SJCRH30 (cell line): ENCODE measurements around the gene C1QTNF12. TPM values are rescaled to one million over a fixed set of nuclear protein-coding genes. Genes with fewer than 3 reads are reported as not detected.

ENCODE experiments used
- DNase-seq, 2 experiments: peaks; one replicate each; pipeline ENCODE4 v3.0.0-alpha.2; 2015 to 2020
- H3K27ac ChIP-seq: fragments of 250-450 bp; sonication (Bioruptor Pico); 2 replicates; pipeline ENCODE4 v1.5.1; 2020; ENCODE audit warnings: mild to moderate bottlenecking, moderate library complexity
- H3K27me3 ChIP-seq: fragments of 250-450 bp; sonication (Bioruptor Pico); 2 replicates; pipeline ENCODE4 v1.5.1; 2020; ENCODE audit warnings: mild to moderate bottlenecking, moderate library complexity
- H3K36me3 ChIP-seq: fragments of 250-450 bp; sonication (Bioruptor Pico); 2 replicates; pipeline ENCODE4 v1.5.1; 2020; ENCODE audit warnings: mild to moderate bottlenecking, moderate library complexity
- H3K4me1 ChIP-seq: fragments of 250-450 bp; sonication (Bioruptor Pico); 2 replicates; pipeline ENCODE4 v1.5.1; 2020; ENCODE audit warnings: mild to moderate bottlenecking, moderate library complexity
- H3K4me3 ChIP-seq: fragments of 250-450 bp; sonication (Bioruptor Pico); 2 replicates; pipeline ENCODE4 v1.5.1; 2020; ENCODE audit warnings: mild to moderate bottlenecking, moderate library complexity
- H3K9me3 ChIP-seq: fragments of 250-450 bp; sonication (Bioruptor Pico); replicated peaks from 2 replicates; pipeline ENCODE4 v1.5.1; 2020; ENCODE audit warnings: mild to moderate bottlenecking, moderate library complexity
- total RNA-seq: library from RNA; depleted of rRNA; stranded (reverse); fragments of >200 nt; shearing (Covaris generic); gene quantifications from 2 replicates; pipeline ENCODE4 v1.2.3, GENCODE V29; 2014

The C1QTNF12 gene
- total RNA-seq, 1 experiment from 2014 or later, result not detected

DNA sequence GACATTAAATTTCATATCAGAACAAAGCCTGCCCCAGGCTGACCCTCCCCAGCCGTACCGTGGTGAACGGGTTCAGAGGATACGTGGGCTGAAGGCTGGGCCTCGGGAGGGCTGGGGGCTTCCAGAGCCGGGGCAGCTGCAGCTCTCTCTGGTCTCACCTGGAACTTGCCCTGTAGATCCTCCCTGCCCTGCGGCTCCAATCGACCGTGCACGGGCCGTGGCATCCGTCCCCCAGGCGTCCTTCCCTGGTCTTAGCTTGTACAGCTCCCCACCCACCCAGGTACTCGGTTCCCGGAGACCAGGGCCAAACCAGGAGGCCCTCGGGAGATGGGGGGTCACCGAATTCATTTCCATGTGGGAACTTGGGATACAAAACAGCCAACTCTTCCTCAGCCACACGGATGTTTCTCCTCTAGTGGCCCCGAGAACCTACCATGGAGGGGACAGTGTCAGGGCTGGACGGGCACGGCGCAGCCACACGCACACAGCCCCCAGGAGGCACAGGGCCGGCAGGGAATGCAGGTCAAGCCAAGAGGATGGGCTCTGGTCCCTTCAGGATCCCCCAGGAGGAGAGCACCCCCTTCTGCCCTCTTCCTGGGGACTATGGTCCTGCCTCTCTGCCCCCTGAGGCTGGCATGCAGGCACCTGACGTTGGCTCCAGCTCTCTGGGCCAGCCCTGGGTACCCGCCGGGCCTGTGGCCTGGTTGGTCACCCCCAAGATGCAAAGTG is 11.3 kb downstream of the C1QTNF12 start:
- H3K4me1 ChIP-seq, result peaks cover 30% of the 10 kb centered on the region
- no peaks in the 10 kb centered on the region for H3K36me3 ChIP-seq
- no peak for DNase-seq

GRCh38 chr1:1234180-1234808 is 12.2 kb downstream of the C1QTNF12 start:
- no peaks in the 10 kb centered on the region; the same call in 1 of the 2 replicates for H3K36me3 ChIP-seq
- H3K4me3 ChIP-seq, result no peak overlapping the region
- peaks cover 21% of the 10 kb centered on the region for H3K27me3 ChIP-seq
- H3K4me1 ChIP-seq, result peaks cover 30% of the 10 kb centered on the region
- H3K27ac ChIP-seq, result no peak overlapping the region
- DNase-seq, result no peak
- no peaks in the 10 kb centered on the region for H3K9me3 ChIP-seq

More for the DNA sequence above, 11.3 kb downstream of the C1QTNF12 start:
- no peak overlapping the region for H3K4me3 ChIP-seq
- H3K27me3 ChIP-seq, result peaks cover 30% of the 10 kb centered on the region
- H3K27ac ChIP-seq, result no peak overlapping the region
- H3K9me3 ChIP-seq, result no peaks in the 10 kb centered on the region

GRCh38 chr1:1233567-1233892 is 13.0 kb downstream of the C1QTNF12 start:
- Histone ChIP-seq H3K4me1 (peaks cover 25% of the 10 kb centered on the region), H3K27ac (no peak overlapping the region)

GRCh38 chr1:1232796-1233566 is 13.5 kb downstream of the C1QTNF12 start:
- Histone ChIP-seq H3K9me3 (no peaks in the 10 kb centered on the region), H3K27ac (no peak overlapping the region), H3K4me3 (no peak overlapping the region), H3K27me3 (peaks cover 8% of the 10 kb centered on the region), H3K36me3 (peaks cover 11% of the 10 kb centered on the region), H3K4me1 (peaks cover 20% of the 10 kb centered on the region)
- DNase-seq, result no peak

More at GRCh38 chr1:1233567-1233892, 13.0 kb downstream of the C1QTNF12 start:
- DNase-seq, result no peak
- H3K4me3 ChIP-seq, result no peak overlapping the region
- H3K36me3 ChIP-seq, result peaks cover 5% of the 10 kb centered on the region
- peaks cover 14% of the 10 kb centered on the region for H3K27me3 ChIP-seq
- no peaks in the 10 kb centered on the region for H3K9me3 ChIP-seq

GRCh38 chr1:1232208-1232795 is 14.2 kb downstream of the C1QTNF12 start, which contains the start of gene B3GALT6:
Gene B3GALT6, plus strand, starts transcription at chr1:1232237. Its CDS starts 42 bp downstream, at chr1:1232279.
- Histone ChIP-seq H3K27ac (peak within 1 kb of the TSS; percentile 69), H3K4me3 (peak within 1 kb of the TSS; percentile 94), H3K4me1 (peaks cover 13% of the 10 kb centered on the region), H3K27me3 (peaks cover 1% of the 10 kb centered on the region; the same call in 1 of the 2 replicates), H3K36me3 (peaks cover 16% of the 10 kb centered on the region), H3K9me3 (no peaks in the 10 kb centered on the region)
- no peak for DNase-seq

GRCh38 chr1:1231400-1232207 is 14.9 kb downstream of the C1QTNF12 start, which contains the start of gene SDF4:
Gene SDF4, minus strand, starts transcription at chr1:1232001. Its CDS starts 3,229 bp downstream, at chr1:1228772.
- peak within 1 kb of the TSS; percentile 69 for H3K27ac ChIP-seq
- no peaks in the 10 kb centered on the region for H3K27me3 ChIP-seq
- peak within 1 kb of the TSS; percentile 94 for H3K4me3 ChIP-seq
- peaks cover 20% of the 10 kb centered on the region for H3K36me3 ChIP-seq
- no peaks in the 10 kb centered on the region for H3K9me3 ChIP-seq
- peak; percentile 98 for DNase-seq
- H3K4me1 ChIP-seq, result peaks cover 6% of the 10 kb centered on the region

GRCh38 chr1:1230656-1231399 is 15.7 kb downstream of the C1QTNF12 start:
- H3K27me3 ChIP-seq, result no peaks in the 10 kb centered on the region
- H3K9me3 ChIP-seq, result no peaks in the 10 kb centered on the region
- H3K4me1 ChIP-seq, result no peaks in the 10 kb centered on the region
- DNase-seq, result no peak
- peak overlapping the region; percentile 69; the same call in 1 of the 2 replicates for H3K27ac ChIP-seq
- peak overlapping the region; percentile 94 for H3K4me3 ChIP-seq
- H3K36me3 ChIP-seq, result peaks cover 26% of the 10 kb centered on the region

GRCh38 chr1:1229770-1230169 is 16.8 kb downstream of the C1QTNF12 start:
- Histone ChIP-seq H3K27ac (no peak overlapping the region), H3K9me3 (no peaks in the 10 kb centered on the region), H3K4me1 (no peaks in the 10 kb centered on the region), H3K36me3 (peaks cover 37% of the 10 kb centered on the region), H3K4me3 (no peak overlapping the region), H3K27me3 (no peaks in the 10 kb centered on the region)
- no peak for DNase-seq

DNA sequence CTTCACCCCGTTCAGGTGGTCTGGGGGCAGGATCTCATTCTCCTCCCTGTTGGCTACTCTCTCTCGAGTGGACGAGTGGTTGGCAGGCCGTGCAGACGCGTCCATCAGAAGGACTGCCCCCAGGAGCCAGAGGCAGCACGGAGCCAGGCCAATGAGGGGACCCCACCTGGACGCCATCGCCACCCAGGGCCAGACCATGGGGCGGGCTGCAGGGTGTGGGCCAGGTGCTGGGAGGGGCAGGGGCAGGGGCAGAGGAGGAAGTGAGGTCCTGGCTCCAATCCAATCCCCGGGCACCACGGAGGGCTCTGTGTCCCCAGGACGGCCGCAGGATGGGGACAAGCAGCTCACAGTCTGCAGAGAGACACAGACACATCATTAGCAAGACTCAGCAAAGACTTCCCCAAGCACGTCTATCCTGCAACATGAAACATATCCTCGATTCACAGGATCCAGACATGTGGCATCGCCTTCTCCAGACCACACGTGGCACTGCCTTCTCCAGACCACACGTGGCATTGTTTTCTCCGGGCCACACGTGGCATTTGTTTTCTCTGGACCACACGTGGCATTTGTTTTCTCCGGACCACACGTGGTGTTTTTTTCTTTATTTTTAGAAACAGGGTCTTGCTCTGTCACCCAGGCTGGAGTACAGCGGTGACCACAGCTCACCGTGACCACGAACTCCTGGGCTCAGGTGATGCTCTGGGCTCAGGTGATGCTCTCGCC is 17.8 kb downstream of the C1QTNF12 start:
- H3K4me3 ChIP-seq, result no peak overlapping the region
- no peak overlapping the region for H3K27ac ChIP-seq
- H3K36me3 ChIP-seq, result peaks cover 46% of the 10 kb centered on the region
- no peaks in the 10 kb centered on the region for H3K4me1 ChIP-seq
- no peaks in the 10 kb centered on the region for H3K9me3 ChIP-seq
- no peaks in the 10 kb centered on the region for H3K27me3 ChIP-seq
- no peak for DNase-seq

GRCh38 chr1:1228187-1228586 is 18.3 kb downstream of the C1QTNF12 start:
- Histone ChIP-seq H3K4me3 (no peak overlapping the region), H3K4me1 (no peaks in the 10 kb centered on the region), H3K27me3 (no peaks in the 10 kb centered on the region), H3K27ac (no peak overlapping the region), H3K36me3 (peaks cover 48% of the 10 kb centered on the region), H3K9me3 (no peaks in the 10 kb centered on the region)
- no peak for DNase-seq

DNA sequence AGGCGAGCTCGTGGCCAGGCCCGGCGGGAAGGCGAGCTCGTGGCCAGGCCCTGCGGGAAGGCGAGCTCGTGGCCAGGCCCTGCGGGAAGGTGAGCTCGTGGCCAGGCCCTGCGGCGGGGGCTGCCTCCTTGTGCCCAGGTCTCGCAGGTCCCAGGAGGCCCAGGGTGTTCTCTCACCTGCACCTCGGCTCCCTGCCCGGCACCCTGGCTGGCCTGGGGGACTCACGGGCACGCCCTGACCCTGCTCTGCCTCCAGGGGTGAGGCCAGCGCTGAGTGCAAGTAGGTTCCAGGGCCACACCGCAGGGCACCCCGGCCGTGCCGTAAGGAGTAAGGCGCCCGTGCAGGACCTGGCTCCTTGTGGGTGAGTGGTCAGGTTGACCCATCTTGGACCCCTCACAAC is 19.1 kb downstream of the C1QTNF12 start:
- Histone ChIP-seq H3K36me3 (peaks cover 56% of the 10 kb centered on the region), H3K27ac (no peak overlapping the region), H3K4me3 (no peak overlapping the region), H3K4me1 (no peaks in the 10 kb centered on the region), H3K27me3 (no peaks in the 10 kb centered on the region), H3K9me3 (no peaks in the 10 kb centered on the region)
- no peak for DNase-seq

- peaks cover 62% of the 10 kb centered on the region for H3K36me3 ChIP-seq
- no peaks in the 10 kb centered on the region for H3K27me3 ChIP-seq
- DNase-seq, result no peak
- no peak overlapping the region for H3K4me3 ChIP-seq
- no peaks in the 10 kb centered on the region for H3K9me3 ChIP-seq
- no peaks in the 10 kb centered on the region for H3K4me1 ChIP-seq
- H3K27ac ChIP-seq, result no peak overlapping the region
Observed at GRCh38 chr1:1226566-1227362, 19.8 kb downstream of the C1QTNF12 start.
